ENCODE data around the gene NAA50.

GRCh38 chr3:113673593-113673992, 72.5 kb downstream of the NAA50 start:
- TF ChIP-seq TAF1 (IDR thresholded peaks at IDR 0.05; ENCODE audit: borderline replicate concordance, low read depth, low read length), result no peak
- no peak for TF ChIP-seq POLR2AphosphoS5 (IDR thresholded peaks at IDR 0.05; ENCODE audit: low read depth, low read length)
